Measurements from ENCODE around the gene CASTOR1.
"Not testable (repeated sequence)": the region's sequence is repeated elsewhere in the genome, so short reads cannot be mapped to it uniquely, and the experiment has no call there.

Gene CASTOR1

GRCh38 chr22:30289141-30289979 lies at the start of gene CASTOR1:
TSS of gene CASTOR1 (minus strand) at chr22:30289505. CDS start at chr22:30289497, 8 bp downstream.
- peak; percentile 93 to 96 for DNase-seq

- DNase-seq: no peak
These were observed 49.5 kb upstream of the CASTOR1 start for GRCh38 chr22:30338802-30339201.

GRCh38 chr22:30338341-30338740 lies 49.0 kb upstream of the CASTOR1 start:
- DNase-seq: not testable (repeated sequence)

GRCh38 chr22:30337461-30337778 lies 48.1 kb upstream of the CASTOR1 start:
- DNase-seq: no peak

GRCh38 chr22:30336752-30337460 lies 47.6 kb upstream of the CASTOR1 start:
- no peak for DNase-seq

- DNase-seq: no peak
These were observed 45.9 kb upstream of the CASTOR1 start for GRCh38 chr22:30335236-30335635.

GRCh38 chr22:30334646-30335045 lies 45.3 kb upstream of the CASTOR1 start:
- DNase-seq: no peak

- DNase-seq: peak in 1 of 2 donors; percentile 25
These were observed 44.4 kb upstream of the CASTOR1 start for GRCh38 chr22:30333707-30334087.

GRCh38 chr22:30332994-30333706 lies 43.8 kb upstream of the CASTOR1 start:
- DNase-seq: no peak

GRCh38 chr22:30332551-30332950 lies 43.2 kb upstream of the CASTOR1 start:
- DNase-seq: no peak

- no peak for DNase-seq
These were observed 39.3 kb upstream of the CASTOR1 start for GRCh38 chr22:30328466-30329049.

- no peak for DNase-seq
These were observed 38.6 kb upstream of the CASTOR1 start for GRCh38 chr22:30327864-30328345.

GRCh38 chr22:30326706-30327362 lies 37.5 kb upstream of the CASTOR1 start, which contains the start of gene TBC1D10A:
TSS of gene TBC1D10A (minus strand) at chr22:30326941. CDS start at chr22:30326881, 60 bp downstream.
- peak; percentile 91 to 93 for DNase-seq

- DNase-seq: peak in 1 of 2 donors; percentile 41
These were observed 37.0 kb upstream of the CASTOR1 start for GRCh38 chr22:30326255-30326705.

GRCh38 chr22:30325724-30326254 lies 36.5 kb upstream of the CASTOR1 start:
- no peak for DNase-seq

GRCh38 chr22:30325065-30325720 lies 35.9 kb upstream of the CASTOR1 start:
- no peak for DNase-seq

GRCh38 chr22:30324014-30324730 lies 34.9 kb upstream of the CASTOR1 start:
- peak in 1 of 2 donors; percentile 44 for DNase-seq

- DNase-seq: no peak
These were observed 33.9 kb upstream of the CASTOR1 start for GRCh38 chr22:30323246-30323645.

GRCh38 chr22:30321461-30321860 lies 32.2 kb upstream of the CASTOR1 start:
- DNase-seq: no peak

GRCh38 chr22:30320021-30320556 lies 30.8 kb upstream of the CASTOR1 start:
- DNase-seq: no peak

Data from stimulated activated CD4-positive, alpha-beta T cell treated with anti-CD3 and anti-CD28 coated beads, Interleukin-2, amount 100 ng/mL, for 24 hours (primary cell).